Heart left ventricle (tissue), 16 donors: Measurements from ENCODE around the gene DESI2. TPM values are rescaled to one million over a fixed set of nuclear protein-coding genes. Genes with fewer than 3 reads are reported as not detected.

Source experiments
- ATAC-seq, 4 donors: fragments of 200-7000 bp; cut with Tn5 transposase; one replicate each; pipeline ENCODE4 v1.9.1; 2020 to 2022; ENCODE audit warnings: moderate library complexity in 4 of 4, mild to moderate bottlenecking in 3 of 4, moderate number of reproducible peaks in 1 of 4
- DNase-seq, 5 donors: peaks; one replicate each; pipeline ENCODE4 v3.0.0-alpha.2; 2020
- H3K27ac ChIP-seq, 12 donors: fragments of 200-600 bp; sonication (generic) in 4 of 12; one replicate each; pipeline versions ENCODE4 v1.5.0 to v1.8.0; 2016 to 2022; ENCODE audit warnings: mild to moderate bottlenecking in 2 of 12
- H3K27me3 ChIP-seq, 9 donors: fragments of 200-600 bp; sonication (generic) in 2 of 9; one replicate each; pipeline versions ENCODE4 v1.5.1 to v1.8.0; 2016 to 2022; ENCODE audit warnings: mild to moderate bottlenecking in 3 of 9
- H3K36me3 ChIP-seq, 9 donors: fragments of 200-600 bp; sonication (generic) in 2 of 9; one replicate each; pipeline versions ENCODE4 v1.5.0 to v1.8.0; 2018 to 2022; ENCODE audit warnings: mild to moderate bottlenecking in 2 of 9
- H3K4me1 ChIP-seq, 12 donors: fragments of 200-600 bp; sonication (generic) in 4 of 12; one replicate each; pipeline versions ENCODE4 v1.5.0 to v1.8.0; 2016 to 2022; ENCODE audit warnings: mild to moderate bottlenecking in 3 of 12
- H3K4me3 ChIP-seq, 12 donors: fragments of 200-600 bp; sonication (generic) in 4 of 12; one replicate each; pipeline versions ENCODE4 v1.5.0 to v1.8.0; 2017 to 2022; ENCODE audit warnings: mild to moderate bottlenecking in 9 of 12, moderate library complexity in 4 of 12
- H3K9me3 ChIP-seq, 12 donors: fragments of 200-600 bp; sonication (generic) in 4 of 12; one replicate each; pipeline versions ENCODE4 v1.5.0 to v1.8.0; 2016 to 2022; ENCODE audit warnings: mild to moderate bottlenecking in 1 of 12
- CTCF ChIP-seq, 12 donors: fragments of 200-600 bp; sonication (generic) in 4 of 12; IDR thresholded peaks; one replicate each; pipeline versions ENCODE4 v1.5.0 to v1.8.0; 2018 to 2022; ENCODE audit warnings: antibody characterized with exemption in 12 of 12, mild to moderate bottlenecking in 5 of 12
- POLR2A ChIP-seq, 2 donors: fragments of 450-650 bp; IDR thresholded peaks; one replicate each; pipeline ENCODE4 v1.6.1; 2017; ENCODE audit warnings: antibody characterized with exemption in 2 of 2, mild to moderate bottlenecking in 2 of 2, moderate library complexity in 2 of 2
- WGBS, 4 donors: extraction: QIAGEN DNeasy Blood & Tissue Kit in 2 of 4; methylation state at CpG; one replicate each; pipeline versions ENCODE4 v1.1.5 to v1.1.7; 2013 to 2018; 5-methylcytosine and 5-hydroxymethylcytosine counted together
- intact Hi-C, 10 donors: fragments of 100-400 bp; cut with DNase I; formaldehyde crosslinking; loops; one replicate each; pipeline versions ENCODE4 v1.11.1 to v1.14.2; 2022
- polyA plus RNA-seq, 2 donors: library from polyadenylated mRNA; stranded (reverse); fragments of 200-250 nt; gene quantifications; one replicate each; pipeline ENCODE4 v1.2.3, GENCODE V29; 2013
- total RNA-seq, 9 donors: library from RNA; depleted of rRNA in 2 of 9; stranded (reverse); fragments of >200 nt in 2 of 9; fragmentation: NEBNext Ultra II Directional in 3 of 9; extraction: Animal tissue kit (Norgen Biotek cat#: 25700) in 3 of 9; gene quantifications; one replicate each; pipeline versions ENCODE4 v1.1.0 to v1.2.4, GENCODE V29; 2016 to 2023
- donor health status: ischemic (EF 13 %, LVEDD 7.1; RV severe dilation, severe dysfunction).
- donor health status: healthy with polysubstance abuse.
- donor health status: DM: no; HTN: yes; CAD: no.
- donor health status: DM: no; HTN: no; CAD: no.
- donor health status: ischemic (EF 25% LVEDD 6.9; RV normal size, moderate dysfunction).
- donor health status: ischemic (EF 25% LVEDD 5.7; RV mildly dilated, moderate dysfunction).
- donor health status: healthy.
- donor health status: DM: yes; HTN: yes; CAD: no.
- donor health status: ischemic (EF 35%, LVEDD 5.7; RV mildly dilated, moderate dysfunction).
- donor health status: nonischemic (EF 11% LVEDD 7.7; RV severe dilation, severe dysfunction).
- donor health status: DM: yes; HTN: yes; CAD: no.
- donor health status: PGD.
- donor health status: ischemic (EF 29% LVEDD 5.4; RV normal size, mild dysfunction).
- donor health status: nonischemic (EF 23%, LVEDD 6.1; RV moderate dilation, normal function).

Gene DESI2
- total and polyA plus RNA-seq, 11 donors: 8.2 to 34.2 (median 22.4) TPM

GRCh38 chr1:244700808-244701207, 47.9 kb downstream of the DESI2 start:
- ATAC-seq (no peak), DNase-seq (no peak)
- Histone ChIP-seq H3K27ac (no peak overlapping the region), H3K27me3 (no peaks in the 10 kb centered on the region), H3K36me3 (peaks cover 0 to 69% (median 52%) of the 10 kb centered on the region in 9 donors), H3K9me3 (peaks cover 0 to 9% (median 0%) of the 10 kb centered on the region in 12 donors), H3K4me1 (peaks cover 0 to 9% (median 0%) of the 10 kb centered on the region in 12 donors), H3K4me3 (no peak overlapping the region)
- WGBS, 4 donors: 94 to 100% (median 99%) methylated on average over 1 of the region's 1 CpG
- no peak for TF ChIP-seq CTCF (IDR thresholded peaks at IDR 0.05)
- no peak for TF ChIP-seq POLR2A (IDR thresholded peaks at IDR 0.05)
- intact Hi-C loops: no loop called here

GRCh38 chr1:244702620-244703019, 49.7 kb downstream of the DESI2 start:
- TF ChIP-seq CTCF (IDR thresholded peaks at IDR 0.05) (no peak), POLR2A (IDR thresholded peaks at IDR 0.05) (no peak)
- intact Hi-C loops: no loop called here
- Histone ChIP-seq H3K27ac (no peak overlapping the region), H3K4me3 (no peak overlapping the region), H3K36me3 (peaks cover 0 to 68% (median 58%) of the 10 kb centered on the region in 9 donors), H3K27me3 (no peaks in the 10 kb centered on the region), H3K9me3 (peaks cover 0 to 9% (median 0%) of the 10 kb centered on the region in 12 donors), H3K4me1 (peaks cover 0 to 9% (median 0%) of the 10 kb centered on the region in 12 donors)
- ATAC-seq (no peak), DNase-seq (no peak)
- WGBS, 4 donors: 94 to 98% (median 96%) methylated on average over 3 of the region's 3 CpGs

- Histone ChIP-seq H3K4me3 (no peak overlapping the region), H3K4me1 (peaks cover 0 to 9% (median 0%) of the 10 kb centered on the region in 12 donors), H3K9me3 (peaks cover 0 to 9% (median 0%) of the 10 kb centered on the region in 12 donors), H3K27me3 (no peaks in the 10 kb centered on the region), H3K36me3 (peaks cover 0 to 59% (median 43%) of the 10 kb centered on the region in 9 donors), H3K27ac (no peak overlapping the region)
- 78 to 98% (median 82%) methylated on average over 3 of the region's 3 CpGs for WGBS, 4 donors
- DNase-seq (no peak), ATAC-seq (no peak)
- intact Hi-C loops: no loop called here
- TF ChIP-seq CTCF (IDR thresholded peaks at IDR 0.05) (no peak), POLR2A (IDR thresholded peaks at IDR 0.05) (no peak)
Observed at GRCh38 chr1:244704107-244704506, 51.2 kb downstream of the DESI2 start.

GRCh38 chr1:244705261-244706234, 52.6 kb downstream of the DESI2 start:
- WGBS, 4 donors: 55 to 65% (median 60%) methylated on average over 17 of the region's 17 CpGs
- Histone ChIP-seq H3K27ac (peak overlapping the region in 1 of 12 donors; percentile 11), H3K27me3 (no peaks in the 10 kb centered on the region), H3K9me3 (peaks cover 0 to 4% (median 0%) of the 10 kb centered on the region in 12 donors), H3K4me1 (peaks cover 0 to 17% (median 1%) of the 10 kb centered on the region in 12 donors), H3K4me3 (no peak overlapping the region), H3K36me3 (peaks cover 0 to 45% (median 29%) of the 10 kb centered on the region in 9 donors)
- TF ChIP-seq CTCF (IDR thresholded peaks at IDR 0.05) (no peak), POLR2A (IDR thresholded peaks at IDR 0.05) (no peak)
- DNase-seq (no peak), ATAC-seq (peak; percentile 25 to 58 (median 48))
- intact Hi-C loops: no loop called here
